Measurements from ENCODE around the gene TXNRD1.

DNA sequence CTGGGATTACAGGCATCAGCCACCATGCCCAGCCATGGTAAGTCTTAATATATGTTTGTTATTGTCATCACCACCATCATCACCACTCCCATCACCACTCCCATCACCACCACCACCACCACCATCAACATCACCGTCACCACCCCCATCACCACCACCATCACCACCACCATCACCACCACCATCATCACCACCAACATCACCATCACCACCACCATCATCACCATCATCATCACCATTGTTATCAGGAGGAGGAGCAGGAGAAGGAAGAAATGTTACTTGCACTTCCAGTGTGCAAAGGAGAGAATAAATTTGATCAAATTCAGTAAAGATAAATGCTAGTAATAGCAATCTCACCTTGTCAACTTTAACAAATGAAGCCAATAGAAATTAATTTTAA lies 169.9 kb downstream of the TXNRD1 start:
- TF ChIP-seq CTCF (conservative IDR thresholded peaks at IDR 0.05 in 1 of 2, IDR thresholded peaks at IDR 0.05 in 1 of 2; ENCODE audit: low read depth in 1 of 2, low read length in 2 of 2) (no peak), EZH2 (IDR thresholded peaks at IDR 0.05; ENCODE audit: low read length, missing control alignments) (no peak)
